ENCODE measurements around the gene ASB16.
"Not testable (repeated sequence)": the region's sequence is repeated elsewhere in the genome, so short reads cannot be mapped to it uniquely, and the experiment has no call there.

Gene ASB16

GRCh38 chr17:44149066-44149465 is 21.4 kb upstream of the ASB16 start:
- DNase-seq (ENCODE audit: low spot score), result not testable (repeated sequence)

GRCh38 chr17:44149750-44150329 is 20.7 kb upstream of the ASB16 start:
- no peak for DNase-seq (ENCODE audit: low spot score)

DNA sequence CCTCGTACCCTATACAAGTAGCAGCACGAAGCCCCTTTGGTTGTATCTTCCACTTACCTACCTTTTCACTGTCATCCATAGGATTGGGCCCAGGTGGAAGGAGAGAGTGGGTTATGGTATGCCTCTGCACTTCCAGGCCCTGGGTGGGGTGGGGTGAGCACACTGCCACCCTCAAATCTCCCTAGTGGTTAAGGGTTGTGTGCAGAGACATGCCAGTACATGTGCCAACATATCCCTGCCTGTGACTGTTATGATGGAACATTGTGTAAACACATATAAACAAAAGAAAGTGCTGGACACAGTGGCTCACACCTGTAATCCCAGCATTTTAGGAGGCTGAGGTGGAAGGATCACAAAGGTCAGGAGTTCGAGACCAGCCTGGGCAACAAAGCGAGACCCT is 17.6 kb upstream of the ASB16 start:
- DNase-seq (ENCODE audit: low spot score), result no peak

DNA sequence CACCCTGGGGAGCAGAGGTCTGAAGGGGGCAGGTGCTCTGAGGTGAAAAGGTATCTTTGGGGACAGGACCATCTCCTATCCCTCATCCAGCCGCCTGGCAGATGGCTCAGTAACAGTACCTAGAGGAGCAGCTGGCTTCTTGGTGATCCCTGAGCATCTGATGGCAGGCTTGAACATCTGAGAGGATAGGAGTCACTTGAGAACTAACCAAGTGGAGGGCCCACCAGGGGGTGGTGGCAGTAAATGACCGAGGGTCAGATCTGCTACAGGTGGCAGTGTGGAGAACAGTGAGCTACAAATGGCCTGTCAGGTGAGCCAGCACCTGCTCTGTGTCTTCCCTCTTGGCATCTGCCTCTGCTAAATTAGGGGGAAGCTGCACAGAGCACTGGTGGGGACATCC is 15.0 kb upstream of the ASB16 start:
- DNase-seq (ENCODE audit: low spot score), result no peak

- peak; percentile 53 for DNase-seq (ENCODE audit: low spot score)
These were observed 10.8 kb upstream of the ASB16 start for GRCh38 chr17:44159519-44160210.

GRCh38 chr17:44164476-44164875 is 6.0 kb upstream of the ASB16 start:
- no peak for DNase-seq (ENCODE audit: low spot score)

DNA sequence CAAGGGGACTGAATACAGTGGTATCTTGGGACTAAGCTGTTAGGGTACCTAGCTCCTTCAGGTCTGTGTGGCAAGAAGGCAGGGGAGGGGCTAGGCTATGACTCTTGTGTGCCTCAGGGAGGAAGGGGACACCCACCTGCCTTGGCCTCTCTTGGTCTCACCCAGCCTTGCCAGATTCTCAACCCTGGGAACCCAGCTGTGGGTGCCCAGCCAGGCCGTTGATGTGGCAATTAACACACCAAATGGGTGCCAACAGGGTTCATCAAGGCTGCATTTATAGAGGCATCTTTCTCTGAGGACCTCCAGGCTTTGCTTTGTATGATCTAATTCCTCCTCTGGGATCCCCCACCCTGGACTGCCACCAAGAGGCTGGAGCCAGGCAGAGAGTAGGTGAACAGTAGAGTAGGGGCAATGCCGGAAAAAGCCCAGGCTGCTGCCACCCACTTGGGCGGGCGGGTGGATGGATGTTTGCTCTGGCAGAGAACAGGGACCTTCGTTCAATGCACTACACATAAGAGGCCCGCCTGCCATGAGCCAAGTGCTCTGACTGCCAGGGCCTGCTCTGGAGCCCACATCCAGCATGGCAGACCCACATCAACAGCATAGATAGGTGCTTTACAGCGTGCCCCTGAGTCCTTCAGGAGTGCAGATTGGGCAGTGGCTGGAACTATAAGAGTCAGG is 3.2 kb upstream of the ASB16 start:
- no peak for DNase-seq (ENCODE audit: low spot score)

DNA sequence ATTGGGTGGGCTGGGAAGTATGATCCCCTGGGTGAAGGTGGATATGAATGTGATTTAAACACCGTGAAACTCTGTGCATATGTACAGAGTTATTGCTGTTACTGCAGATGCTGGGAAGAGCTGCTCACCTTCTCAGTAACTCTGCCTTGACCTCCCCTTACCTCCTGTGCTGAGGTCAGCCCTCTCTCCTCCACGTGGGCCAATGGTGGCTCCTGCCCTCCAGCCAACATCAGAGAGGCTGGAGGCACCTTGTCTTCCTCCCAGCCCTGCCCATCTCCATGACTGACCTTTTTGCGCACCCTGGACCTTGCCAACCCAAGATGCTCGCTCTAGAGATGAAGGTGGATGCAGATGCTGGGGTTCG is 387 bp upstream of the ASB16 start:
- DNase-seq (ENCODE audit: low spot score), result no peak

DNA sequence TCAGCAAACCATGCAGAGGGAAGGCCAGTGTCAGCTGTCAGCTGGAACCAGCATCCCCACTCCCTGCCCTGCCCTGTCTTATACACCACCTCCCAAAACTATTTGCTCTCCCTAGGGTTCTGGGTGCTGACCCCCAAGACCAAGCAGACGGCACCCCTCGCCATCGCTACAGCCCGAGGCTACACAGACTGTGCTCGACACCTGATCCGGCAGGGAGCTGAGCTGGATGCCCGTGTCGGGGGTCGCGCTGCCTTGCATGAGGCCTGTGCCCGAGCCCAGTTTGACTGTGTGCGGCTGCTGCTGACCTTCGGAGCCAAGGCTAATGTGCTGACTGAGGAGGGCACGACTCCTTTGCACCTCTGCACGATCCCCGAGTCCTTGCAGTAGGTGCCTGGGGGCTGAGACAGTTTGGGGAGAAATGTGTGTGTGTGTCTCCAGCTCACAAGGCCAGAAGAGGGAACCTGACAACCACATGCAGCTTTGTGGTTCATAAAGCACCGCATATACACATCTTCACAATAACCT is 1.5 kb downstream of the ASB16 start:
- no peak for DNase-seq (ENCODE audit: low spot score)

DNA sequence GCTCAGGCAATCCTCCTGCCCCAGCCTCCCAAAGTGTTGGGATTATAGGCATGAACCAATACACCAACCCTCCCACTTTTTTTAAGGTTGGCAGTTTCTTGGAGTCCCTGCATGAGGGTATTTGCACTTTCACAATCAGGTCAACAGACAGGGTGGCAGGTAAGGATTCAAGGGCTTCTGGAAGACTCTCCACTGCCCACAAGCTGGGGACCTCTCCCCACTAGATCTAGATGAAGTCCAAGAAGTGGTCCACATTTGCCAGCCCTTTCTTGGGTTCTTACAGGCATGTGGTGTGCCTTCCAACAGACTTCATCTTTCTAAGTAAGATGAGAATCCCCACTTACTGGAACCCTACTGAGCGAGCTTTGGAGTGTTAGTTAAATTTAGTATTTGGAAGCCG is 3.9 kb downstream of the ASB16 start:
- DNase-seq (ENCODE audit: low spot score), result no peak

DNA sequence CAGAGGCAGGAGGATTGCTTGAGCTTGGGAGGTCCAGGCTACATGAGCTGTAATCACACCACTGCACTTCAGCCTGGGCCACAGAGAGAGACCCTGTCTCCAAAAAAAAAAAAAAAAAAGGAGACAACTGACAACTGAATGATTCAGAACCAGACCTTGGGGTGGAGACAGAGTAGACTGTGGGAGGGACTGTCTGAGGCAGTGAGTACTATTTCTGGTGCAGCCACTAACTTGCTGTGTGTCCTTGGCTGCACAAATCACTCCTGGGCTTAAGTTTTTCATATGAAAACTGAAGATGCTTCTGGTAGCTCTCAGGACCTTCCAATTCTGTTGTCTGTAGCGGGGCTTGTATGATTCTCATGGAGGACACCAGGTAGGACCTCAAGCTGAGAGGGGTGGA is 5.8 kb downstream of the ASB16 start:
- no peak for DNase-seq (ENCODE audit: low spot score)

DNA sequence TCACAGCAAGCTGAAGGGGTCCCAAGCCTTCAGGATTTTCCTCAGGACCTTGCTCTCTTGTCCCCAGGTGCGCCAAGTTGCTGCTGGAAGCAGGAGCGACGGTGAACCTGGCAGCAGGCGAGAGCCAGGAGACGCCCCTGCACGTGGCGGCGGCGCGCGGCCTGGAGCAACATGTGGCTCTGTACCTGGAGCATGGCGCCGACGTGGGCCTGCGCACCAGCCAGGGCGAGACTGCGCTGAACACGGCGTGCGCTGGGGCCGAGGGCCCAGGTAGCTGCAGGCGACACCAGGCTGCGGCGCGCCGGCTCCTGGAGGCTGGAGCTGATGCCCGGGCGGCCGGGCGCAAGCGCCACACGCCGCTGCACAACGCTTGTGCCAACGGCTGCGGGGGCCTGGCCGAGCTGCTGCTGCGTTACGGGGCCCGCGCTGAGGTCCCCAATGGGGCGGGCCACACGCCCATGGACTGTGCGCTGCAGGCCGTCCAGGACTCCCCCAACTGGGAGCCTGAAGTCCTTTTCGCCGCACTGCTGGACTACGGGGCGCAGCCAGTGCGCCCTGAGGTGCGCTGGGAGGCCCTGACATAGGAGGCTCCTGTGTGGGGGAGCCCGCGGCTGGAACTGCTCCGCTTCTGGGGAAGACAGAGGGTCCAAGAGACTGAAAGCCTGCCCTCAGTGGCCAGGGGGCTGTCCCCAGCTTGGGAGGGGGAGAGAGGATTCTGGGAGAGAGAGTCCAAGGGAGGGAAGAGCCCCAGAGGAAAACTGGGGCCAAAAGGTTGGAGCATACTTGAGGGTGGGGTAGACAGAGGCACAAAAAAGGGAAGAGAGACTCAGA is 6.4 kb downstream of the ASB16 start:
- DNase-seq (ENCODE audit: low spot score), result no peak

- no peak for DNase-seq (ENCODE audit: low spot score)
These were observed 7.1 kb downstream of the ASB16 start for GRCh38 chr17:44177640-44178039.

DNA sequence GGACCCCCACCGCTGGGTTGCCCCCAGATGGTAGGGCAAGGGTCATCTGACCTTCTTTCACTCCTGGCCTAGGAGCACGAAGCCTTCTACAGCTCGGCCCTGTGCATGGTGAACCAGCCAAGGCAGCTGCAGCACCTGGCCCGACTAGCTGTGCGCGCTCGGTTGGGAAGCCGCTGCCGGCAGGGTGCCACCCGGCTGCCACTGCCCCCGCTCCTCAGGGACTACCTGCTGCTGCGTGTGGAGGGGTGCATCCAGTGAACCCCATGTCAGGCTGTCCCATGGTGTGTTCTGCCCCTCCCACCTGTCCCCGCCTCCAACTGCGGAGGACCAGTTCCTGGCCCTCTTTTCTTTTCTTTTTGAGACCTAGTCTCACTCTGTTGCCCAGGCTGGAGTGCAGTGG is 7.6 kb downstream of the ASB16 start:
- DNase-seq (ENCODE audit: low spot score), result no peak

GRCh38 chr17:44183024-44183423 is 12.5 kb downstream of the ASB16 start:
- no peak for DNase-seq (ENCODE audit: low spot score)

GRCh38 chr17:44184212-44184810 is 13.8 kb downstream of the ASB16 start:
- DNase-seq (ENCODE audit: low spot score), result no peak

GRCh38 chr17:44186307-44187130 is 16.0 kb downstream of the ASB16 start, which contains the start of gene TMUB2:
TMUB2 (plus strand) TSS chr17:44186972; CDS start chr17:44187709, 737 bp downstream.
- DNase-seq (ENCODE audit: low spot score), result peak; percentile 99

- peak; percentile 53 for DNase-seq (ENCODE audit: low spot score)
These were observed 16.8 kb downstream of the ASB16 start for GRCh38 chr17:44187131-44187899.

DNA sequence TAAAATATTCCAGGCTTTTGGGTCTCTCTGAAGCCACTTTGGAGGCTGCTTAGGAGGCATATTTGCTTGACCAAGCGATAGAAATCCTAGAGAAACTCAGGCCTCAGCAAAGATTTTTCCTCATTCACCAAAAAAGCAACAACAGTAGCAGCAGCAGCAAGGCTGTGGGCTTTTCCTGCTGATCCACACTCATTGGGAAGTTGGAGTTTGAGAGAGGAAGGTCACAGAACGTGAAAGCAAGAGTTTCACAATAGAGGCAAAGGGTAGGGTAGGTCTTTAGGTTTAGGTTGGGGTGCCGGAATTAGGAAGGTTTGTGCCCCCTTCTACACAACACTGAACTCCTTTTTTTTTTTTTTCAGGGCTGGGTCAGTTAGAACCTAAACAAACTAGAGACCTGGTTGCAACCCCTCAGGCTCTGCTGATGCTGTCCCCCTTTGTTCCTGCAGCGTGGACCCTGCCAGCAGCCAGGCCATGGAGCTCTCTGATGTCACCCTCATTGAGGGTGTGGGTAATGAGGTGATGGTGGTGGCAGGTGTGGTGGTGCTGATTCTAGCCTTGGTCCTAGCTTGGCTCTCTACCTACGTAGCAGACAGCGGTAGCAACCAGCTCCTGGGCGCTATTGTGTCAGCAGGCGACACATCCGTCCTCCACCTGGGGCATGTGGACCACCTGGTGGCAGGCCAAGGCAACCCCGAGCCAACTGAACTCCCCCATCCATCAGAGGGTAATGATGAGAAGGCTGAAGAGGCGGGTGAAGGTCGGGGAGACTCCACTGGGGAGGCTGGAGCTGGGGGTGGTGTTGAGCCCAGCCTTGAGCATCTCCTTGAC is 18.3 kb downstream of the ASB16 start:
- no peak for DNase-seq (ENCODE audit: low spot score)
